Subcutaneous adipose tissue (tissue), 4 donors: ENCODE data around the gene ZNF324B. TPM values are rescaled to one million over a fixed set of nuclear protein-coding genes. Genes with fewer than 3 reads are reported as not detected.

Experiments
- CTCF ChIP-seq: fragments of 450-650 bp; IDR thresholded peaks from one replicate; pipeline ENCODE4 v1.5.1; 2016; ENCODE audit warnings: low read depth, mild to moderate bottlenecking, control low read depth, antibody characterized with exemption, moderate library complexity
- total RNA-seq, 4 donors: library from RNA; depleted of rRNA; stranded (reverse); fragments of >200 nt; gene quantifications; one replicate each; pipeline ENCODE4 v1.1.0, GENCODE V29; 2016

The ZNF324B gene
- total RNA-seq, 4 donors from 2014 or later, result 2.9 to 8.5 (median 5.1) TPM

GRCh38 chr19:58416604-58417003, 34.8 kb upstream of the ZNF324B start:
- no peak for TF ChIP-seq CTCF

GRCh38 chr19:58417071-58417470, 34.4 kb upstream of the ZNF324B start:
- TF ChIP-seq CTCF, result no peak

GRCh38 chr19:58428617-58429016, 22.8 kb upstream of the ZNF324B start:
- no peak for TF ChIP-seq CTCF

GRCh38 chr19:58429745-58430144, 21.7 kb upstream of the ZNF324B start:
- TF ChIP-seq CTCF, result no peak

GRCh38 chr19:58434217-58434616, 17.2 kb upstream of the ZNF324B start:
- no peak for TF ChIP-seq CTCF

GRCh38 chr19:58439576-58440554, 11.6 kb upstream of the ZNF324B start, which contains the start of gene ZNF132:
ZNF132 (minus strand) TSS chr19:58440153; CDS start chr19:58439821, 332 bp downstream.
- no peak for TF ChIP-seq CTCF

- TF ChIP-seq CTCF, result no peak
Observed at GRCh38 chr19:58440556-58440955, 10.9 kb upstream of the ZNF324B start.
